GM12801 (cell line): ENCODE results near the gene ANAPC5.

Experiments
- TF ChIP-seq, protein P1 (sequence below): IDR thresholded peaks from one replicate; pipeline ENCODE4 v1.5.1; 2011; ENCODE audit warnings: control low read depth; ENCODE audit not compliant: insufficient read length; ENCODE audit errors: extremely low read depth

Gene ANAPC5

DNA sequence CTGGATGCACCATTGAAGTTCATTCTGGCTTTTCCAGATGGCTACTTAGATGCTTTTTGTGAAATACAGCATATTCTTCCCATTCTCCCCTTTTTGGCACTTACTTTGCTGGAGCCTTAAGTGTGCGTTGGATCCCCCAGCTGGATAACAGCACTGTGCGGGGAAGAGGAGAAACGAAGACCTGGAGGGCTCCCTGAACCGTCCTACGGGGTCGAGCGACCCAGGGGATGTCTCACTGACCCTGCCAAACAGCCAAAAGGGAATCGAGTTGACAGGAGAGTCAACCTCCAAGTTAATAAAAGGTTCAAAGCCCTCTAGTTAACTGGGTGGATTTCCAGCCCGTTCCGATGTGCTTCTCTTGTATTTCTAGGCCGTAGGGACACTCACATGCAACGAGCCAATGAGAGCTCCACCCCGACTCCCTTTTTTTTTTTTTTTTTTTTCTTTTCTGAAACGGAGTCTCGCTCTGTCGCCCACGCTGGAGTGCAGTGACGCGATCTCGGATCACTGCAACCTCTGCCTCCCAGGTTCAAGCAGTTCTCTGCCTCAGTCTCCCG lies 54.7 kb downstream of the ANAPC5 start:
- TF ChIP-seq, protein P1, sequence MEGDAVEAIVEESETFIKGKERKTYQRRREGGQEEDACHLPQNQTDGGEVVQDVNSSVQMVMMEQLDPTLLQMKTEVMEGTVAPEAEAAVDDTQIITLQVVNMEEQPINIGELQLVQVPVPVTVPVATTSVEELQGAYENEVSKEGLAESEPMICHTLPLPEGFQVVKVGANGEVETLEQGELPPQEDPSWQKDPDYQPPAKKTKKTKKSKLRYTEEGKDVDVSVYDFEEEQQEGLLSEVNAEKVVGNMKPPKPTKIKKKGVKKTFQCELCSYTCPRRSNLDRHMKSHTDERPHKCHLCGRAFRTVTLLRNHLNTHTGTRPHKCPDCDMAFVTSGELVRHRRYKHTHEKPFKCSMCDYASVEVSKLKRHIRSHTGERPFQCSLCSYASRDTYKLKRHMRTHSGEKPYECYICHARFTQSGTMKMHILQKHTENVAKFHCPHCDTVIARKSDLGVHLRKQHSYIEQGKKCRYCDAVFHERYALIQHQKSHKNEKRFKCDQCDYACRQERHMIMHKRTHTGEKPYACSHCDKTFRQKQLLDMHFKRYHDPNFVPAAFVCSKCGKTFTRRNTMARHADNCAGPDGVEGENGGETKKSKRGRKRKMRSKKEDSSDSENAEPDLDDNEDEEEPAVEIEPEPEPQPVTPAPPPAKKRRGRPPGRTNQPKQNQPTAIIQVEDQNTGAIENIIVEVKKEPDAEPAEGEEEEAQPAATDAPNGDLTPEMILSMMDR: no peak

DNA sequence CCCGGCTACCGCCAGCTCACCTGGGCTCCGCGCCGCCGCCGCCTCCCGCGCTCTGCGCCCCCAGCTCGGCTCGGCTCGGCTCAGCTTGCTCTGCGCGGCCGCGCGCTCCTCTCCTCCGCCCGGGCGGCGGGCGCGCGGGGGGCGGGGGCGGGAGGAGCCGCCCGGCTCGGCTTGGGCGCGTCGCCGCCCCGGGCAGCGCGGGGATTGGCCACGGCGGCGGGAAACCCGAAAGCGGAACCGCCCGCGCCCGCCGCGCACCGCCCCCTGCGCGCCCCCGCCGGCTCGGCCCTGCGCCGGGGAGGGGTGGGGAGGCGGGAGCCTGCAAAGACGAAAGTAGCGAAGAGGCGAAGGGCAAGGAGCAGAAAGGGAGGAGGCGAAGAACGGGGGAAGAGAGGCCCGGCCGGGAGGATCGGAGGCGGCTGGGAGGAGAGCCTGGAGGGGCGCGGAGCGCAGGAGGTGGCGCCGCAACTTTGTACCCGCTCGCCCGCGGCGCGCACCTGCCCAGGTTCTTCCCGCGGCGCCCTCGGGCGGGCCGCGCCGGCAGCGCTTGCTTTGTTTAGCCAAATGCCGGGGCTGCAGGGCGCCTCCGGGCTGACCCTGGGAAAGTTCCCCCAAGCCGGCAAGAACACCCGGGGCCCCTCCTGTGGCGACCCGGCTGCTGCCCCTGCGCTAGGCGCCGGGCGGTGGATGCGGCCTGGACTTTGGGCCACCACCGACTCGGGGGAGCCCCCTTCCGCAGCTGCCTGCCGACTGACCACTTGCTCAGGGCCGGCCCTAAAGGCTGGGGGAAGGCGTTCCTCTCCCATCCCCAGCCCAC lies 55.4 kb downstream of the ANAPC5 start, which contains the start of gene CAMKK2:
Gene CAMKK2, minus strand, starts transcription at position 92 of the 817 bp plus-strand sequence. CDS start 22,183 bp downstream, outside the sequence.
- TF ChIP-seq, protein P1: no peak

- TF ChIP-seq, protein P1: no peak
Observed at GRCh38 chr12:121295746-121296617, 56.2 kb downstream of the ANAPC5 start.

DNA sequence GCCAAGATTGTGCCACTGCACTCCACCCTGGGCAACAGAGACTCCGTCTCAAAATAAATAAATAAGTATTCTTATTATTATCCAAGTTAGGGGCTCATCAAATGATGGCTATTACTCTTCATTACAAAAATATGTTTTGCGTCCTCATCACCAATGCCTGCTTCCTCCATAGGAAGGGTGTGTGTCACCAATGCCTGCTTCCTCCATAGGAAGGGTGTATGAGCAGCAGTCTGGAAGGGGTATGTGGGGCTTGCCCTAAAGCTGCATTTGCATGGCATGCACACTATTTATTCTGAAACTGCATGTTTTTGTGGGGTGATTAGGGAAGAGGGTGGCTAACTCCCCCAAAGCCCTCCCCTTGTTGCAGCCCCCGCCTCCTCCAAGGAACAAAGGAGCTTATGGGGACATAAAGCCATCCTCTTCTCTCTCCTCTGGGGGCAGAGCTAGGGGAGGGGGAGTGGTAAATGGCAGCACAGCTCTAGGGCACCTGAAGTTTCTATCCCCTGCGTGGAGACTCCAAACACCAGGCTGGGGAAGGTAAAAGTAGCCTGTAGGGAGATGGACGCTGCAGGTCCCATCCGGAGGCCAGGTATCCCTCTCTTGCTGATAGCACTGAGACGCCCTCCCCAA lies 57.0 kb downstream of the ANAPC5 start:
- TF ChIP-seq, protein P1: no peak

DNA sequence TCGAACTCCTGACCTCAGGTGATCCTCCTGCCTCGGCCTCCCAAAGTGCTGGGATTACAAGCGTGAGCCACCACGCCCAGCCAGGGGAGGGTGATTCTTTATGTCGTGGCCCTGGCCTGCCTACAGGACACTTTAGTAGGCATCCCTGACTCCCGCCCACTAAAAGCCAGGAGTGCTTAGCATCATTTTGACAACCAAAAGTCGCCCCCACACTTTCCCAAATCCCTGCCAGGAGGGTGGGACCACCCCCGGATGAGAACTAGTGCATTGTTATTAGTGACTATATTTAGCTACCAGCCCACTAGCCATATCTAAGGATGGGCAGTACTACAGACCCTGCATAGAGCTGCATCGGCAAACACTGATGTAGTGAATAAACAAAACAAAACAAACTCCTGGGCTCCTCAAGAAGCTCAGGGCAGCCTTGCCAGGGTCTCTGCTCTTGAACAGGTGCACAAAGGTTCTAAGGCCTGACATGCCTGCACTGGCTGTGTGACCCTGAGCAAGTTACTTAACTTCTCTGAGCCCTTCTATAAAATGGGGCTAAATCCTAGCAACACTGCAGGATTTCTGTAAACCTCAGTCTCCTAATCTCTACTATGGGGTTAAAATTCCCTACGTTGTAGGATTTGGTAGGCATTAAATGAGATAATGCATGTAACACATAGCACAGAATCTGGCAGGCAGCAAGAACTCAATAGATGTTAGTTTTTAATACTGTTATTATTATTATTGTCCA lies 57.9 kb downstream of the ANAPC5 start:
- TF ChIP-seq, protein P1: no peak

- TF ChIP-seq, protein P1: no peak
Observed at GRCh38 chr12:121293603-121294002, 58.6 kb downstream of the ANAPC5 start.
